ENCODE measurements around the gene CPNE1. TPM values are rescaled to one million over a fixed set of nuclear protein-coding genes. Genes with fewer than 3 reads are reported as not detected.

CPNE1 gene
- total and polyA plus RNA-seq, 12 donors: 25.8 to 114 (median 53.7) TPM

DNA sequence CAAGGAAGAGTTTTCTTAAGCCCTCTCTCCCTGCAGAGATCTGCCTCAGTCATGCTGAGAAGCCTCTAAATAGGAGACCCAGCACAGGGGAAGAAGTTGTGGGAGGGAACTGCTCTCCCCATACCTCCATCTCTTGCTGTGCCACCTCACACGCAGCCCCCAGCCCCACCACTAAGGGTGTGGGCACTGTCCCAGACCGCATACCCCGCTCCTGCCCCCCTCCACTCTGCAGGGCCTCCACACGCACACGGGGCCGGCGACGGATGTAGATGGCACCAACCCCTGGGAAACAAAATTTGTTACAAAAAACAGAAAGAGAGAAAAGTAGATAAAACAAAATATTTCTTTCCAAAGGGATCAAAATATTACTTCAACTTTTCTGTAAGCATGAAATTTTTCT lies 10.2 kb upstream of the CPNE1 start:
- Histone ChIP-seq H3K4me1 (no peaks in the 10 kb centered on the region), H3K9me3 (no peaks in the 10 kb centered on the region), H3K36me3 (peaks cover 0 to 100% (median 47%) of the 10 kb centered on the region in 9 donors), H3K4me3 (no peak overlapping the region), H3K27me3 (no peaks in the 10 kb centered on the region), H3K27ac (no peak overlapping the region)
- TF ChIP-seq, protein P1, sequence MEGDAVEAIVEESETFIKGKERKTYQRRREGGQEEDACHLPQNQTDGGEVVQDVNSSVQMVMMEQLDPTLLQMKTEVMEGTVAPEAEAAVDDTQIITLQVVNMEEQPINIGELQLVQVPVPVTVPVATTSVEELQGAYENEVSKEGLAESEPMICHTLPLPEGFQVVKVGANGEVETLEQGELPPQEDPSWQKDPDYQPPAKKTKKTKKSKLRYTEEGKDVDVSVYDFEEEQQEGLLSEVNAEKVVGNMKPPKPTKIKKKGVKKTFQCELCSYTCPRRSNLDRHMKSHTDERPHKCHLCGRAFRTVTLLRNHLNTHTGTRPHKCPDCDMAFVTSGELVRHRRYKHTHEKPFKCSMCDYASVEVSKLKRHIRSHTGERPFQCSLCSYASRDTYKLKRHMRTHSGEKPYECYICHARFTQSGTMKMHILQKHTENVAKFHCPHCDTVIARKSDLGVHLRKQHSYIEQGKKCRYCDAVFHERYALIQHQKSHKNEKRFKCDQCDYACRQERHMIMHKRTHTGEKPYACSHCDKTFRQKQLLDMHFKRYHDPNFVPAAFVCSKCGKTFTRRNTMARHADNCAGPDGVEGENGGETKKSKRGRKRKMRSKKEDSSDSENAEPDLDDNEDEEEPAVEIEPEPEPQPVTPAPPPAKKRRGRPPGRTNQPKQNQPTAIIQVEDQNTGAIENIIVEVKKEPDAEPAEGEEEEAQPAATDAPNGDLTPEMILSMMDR (IDR thresholded peaks at IDR 0.05): no peak
- intact Hi-C loops (cut with DNase I): no loop called here
- DNase-seq: no peak
- no peak for ATAC-seq
- WGBS, 2 donors: 94 to 97% methylated on average over 8 of the region's 8 CpGs

DNA sequence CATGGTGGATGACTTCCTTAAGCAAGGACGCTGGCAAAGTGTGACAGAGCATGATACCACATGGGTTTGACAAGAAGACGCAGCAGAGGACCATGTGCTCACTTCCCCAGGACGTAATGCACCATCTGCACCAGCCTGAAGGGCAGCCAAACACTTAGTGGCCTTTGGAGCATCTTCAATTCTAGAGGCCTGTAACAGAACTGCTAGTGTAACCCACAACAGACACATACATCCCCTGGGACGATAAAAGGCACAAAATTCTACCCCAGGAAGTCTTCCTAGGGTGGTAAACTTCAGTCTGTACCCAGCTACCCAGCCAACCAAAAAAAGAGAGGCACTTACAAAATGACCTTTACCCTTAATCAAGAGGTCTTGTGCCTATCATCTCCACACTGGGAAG lies 9.2 kb upstream of the CPNE1 start:
- no peak overlapping the region for H3K4me3 ChIP-seq
- TF ChIP-seq, protein P1 (IDR thresholded peaks at IDR 0.05): no peak
- no peaks in the 10 kb centered on the region for H3K27me3 ChIP-seq
- no peak overlapping the region for H3K27ac ChIP-seq
- no peak for DNase-seq
- no peaks in the 10 kb centered on the region for H3K4me1 ChIP-seq
- no peaks in the 10 kb centered on the region for H3K9me3 ChIP-seq
- intact Hi-C loops (cut with DNase I): no loop called here
- peaks cover 0 to 100% (median 57%) of the 10 kb centered on the region in 9 donors for H3K36me3 ChIP-seq
- ATAC-seq: no peak
- 86 to 96% methylated on average over 4 of the region's 4 CpGs for WGBS, 2 donors

DNA sequence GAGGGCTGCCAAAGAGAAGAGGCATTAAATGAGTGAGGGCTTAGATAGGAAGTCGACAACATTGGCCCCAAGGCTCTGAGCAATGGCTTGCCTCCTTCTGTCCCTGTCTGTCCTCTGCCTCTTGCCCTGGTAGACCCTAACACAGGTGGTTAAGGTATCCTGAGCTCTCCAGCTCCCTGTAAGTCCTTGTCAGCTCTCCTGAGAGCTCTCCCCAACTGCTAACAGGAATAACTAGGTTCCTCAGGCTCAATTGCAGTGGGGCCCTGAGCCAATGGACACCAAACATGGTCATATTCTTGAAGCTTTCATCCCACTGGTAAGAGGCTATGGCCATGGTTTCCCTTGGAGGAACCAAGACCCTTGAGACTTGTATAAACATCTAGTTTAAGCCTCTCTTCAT lies 5.0 kb upstream of the CPNE1 start:
- TF ChIP-seq, protein P1 (IDR thresholded peaks at IDR 0.05): no peak
- Histone ChIP-seq H3K27me3 (no peaks in the 10 kb centered on the region), H3K4me3 (no peak overlapping the region), H3K4me1 (peaks cover 0 to 4% (median 0%) of the 10 kb centered on the region in 9 donors), H3K27ac (no peak overlapping the region), H3K36me3 (peaks cover 0 to 74% (median 44%) of the 10 kb centered on the region in 9 donors), H3K9me3 (no peaks in the 10 kb centered on the region)
- DNase-seq: no peak
- no peak for ATAC-seq
- WGBS, 2 donors: 85 to 91% methylated on average over 1 of the region's 1 CpG
- intact Hi-C loops (cut with DNase I): loop anchor here in 3 of 10 donors (10.0 kb wide), 3 partner anchors 55 to 205 kb away; partner anchors contain the start of genes ERGIC3 (in 1 of the 3) and SPAG4 (in 1 of the 3)

DNA sequence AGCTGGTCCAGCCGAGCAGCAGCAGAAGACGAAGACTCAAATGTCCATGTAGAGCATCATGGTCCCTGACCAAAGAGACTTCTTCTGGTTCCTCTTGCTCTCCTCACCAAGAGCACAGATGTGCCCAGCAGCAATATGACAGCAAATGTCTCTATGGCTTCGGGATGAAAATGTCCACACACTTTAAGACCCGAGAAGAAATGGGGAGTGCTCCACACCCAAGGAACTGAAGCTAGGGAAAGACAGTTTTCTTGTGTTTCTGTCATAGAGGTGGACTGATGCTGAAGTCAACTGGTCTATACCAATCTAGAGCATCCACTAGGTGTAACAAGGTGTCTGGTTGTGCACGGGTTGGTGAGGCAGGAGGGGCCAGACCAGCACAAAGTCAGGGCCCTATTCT lies 4.5 kb upstream of the CPNE1 start:
- Histone ChIP-seq H3K27ac (no peak overlapping the region), H3K27me3 (no peaks in the 10 kb centered on the region), H3K36me3 (peaks cover 0 to 69% (median 39%) of the 10 kb centered on the region in 9 donors), H3K4me3 (no peak overlapping the region), H3K9me3 (no peaks in the 10 kb centered on the region), H3K4me1 (peaks cover 0 to 4% (median 0%) of the 10 kb centered on the region in 9 donors)
- DNase-seq: no peak
- intact Hi-C loops (cut with DNase I): loop anchor here in 3 of 10 donors (10.0 kb wide), 3 partner anchors 54 to 204 kb away; partner anchors contain the start of genes ERGIC3 (in 1 of the 3) and SPAG4 (in 1 of the 3)
- TF ChIP-seq, protein P1 (IDR thresholded peaks at IDR 0.05): no peak
- WGBS, 2 donors: 97 to 99% methylated on average over 5 of the region's 5 CpGs
- ATAC-seq: no peak
